Neuronal stem cell (in vitro differentiated cells): ENCODE results near the gene C6orf132.

ENCODE experiments used
- DNase-seq: peaks from one replicate; pipeline ENCODE4 v3.0.0-alpha.2; 2013; ENCODE audit warnings: low spot score
- H2AFZ ChIP-seq: one replicate; pipeline ENCODE4 v1.6.1; 2013; ENCODE audit warnings: mild to moderate bottlenecking, low read length, inconsistent platforms
- H2AK5ac ChIP-seq: 2 replicates; pipeline ENCODE4 v1.6.1; 2013; ENCODE audit warnings: low read depth, mild to moderate bottlenecking, inconsistent platforms, low read length, moderate library complexity, mixed read lengths
- H2BK120ac ChIP-seq: 2 replicates; pipeline ENCODE4 v1.6.1; 2013; ENCODE audit warnings: low read depth, mild to moderate bottlenecking, inconsistent platforms, low read length, moderate library complexity, mixed read lengths
- H2BK12ac ChIP-seq: one replicate; pipeline ENCODE4 v1.6.1; 2013; ENCODE audit warnings: low read length, inconsistent platforms
- H2BK15ac ChIP-seq: 2 replicates; pipeline ENCODE4 v1.6.1; 2013; ENCODE audit warnings: mild to moderate bottlenecking, low read length, inconsistent platforms, mixed read lengths
- H2BK5ac ChIP-seq: one replicate; pipeline ENCODE4 v1.6.1; 2013; ENCODE audit warnings: inconsistent platforms, mild to moderate bottlenecking, low read length, moderate library complexity
- H3K14ac ChIP-seq: one replicate; pipeline ENCODE4 v1.6.1; 2013; ENCODE audit warnings: low read length, inconsistent platforms
- H3K18ac ChIP-seq: 2 replicates; pipeline ENCODE4 v1.6.1; 2013; ENCODE audit warnings: low read length, inconsistent platforms
- H3K23ac ChIP-seq: 2 replicates; pipeline ENCODE4 v1.6.1; 2013; ENCODE audit warnings: low read depth, mild to moderate bottlenecking, mixed read lengths, low read length, inconsistent platforms; ENCODE audit not compliant: poor library complexity
- H3K27ac ChIP-seq: replicated peaks from 3 replicates; pipeline ENCODE4 v1.5.1; 2013; ENCODE audit warnings: low read length, inconsistent platforms
- H3K27me3 ChIP-seq, 3 experiments: 2 replicates each; pipeline ENCODE4 v1.6.1; 2013; ENCODE audit warnings: low read length in 3 of 3, mild to moderate bottlenecking in 2 of 3, inconsistent platforms in 1 of 3, low read depth in 1 of 3, mixed read lengths in 1 of 3, moderate library complexity in 1 of 3; ENCODE audit not compliant: control insufficient read depth in 3 of 3, insufficient read depth in 3 of 3
- H3K36me3 ChIP-seq, 2 donors: replicated peaks in 1 of 2; 2 replicates each; pipeline ENCODE4 v1.6.1; 2013; ENCODE audit warnings: low read length in 2 of 2; ENCODE audit not compliant: control insufficient read depth in 2 of 2, insufficient read depth in 2 of 2
- H3K4ac ChIP-seq: 2 replicates; pipeline ENCODE4 v1.6.1; 2013; ENCODE audit warnings: inconsistent platforms, mild to moderate bottlenecking, low read length, moderate library complexity
- H3K4me1 ChIP-seq, 2 donors: 1 replicate in 1 of 2; 2 replicates in 1 of 2; pipeline ENCODE4 v1.6.1; 2013; ENCODE audit warnings: low read length in 2 of 2, low read depth in 1 of 2; ENCODE audit not compliant: control insufficient read depth in 2 of 2, insufficient read depth in 1 of 2
- H3K4me2 ChIP-seq: one replicate; pipeline ENCODE4 v1.6.1; 2013; ENCODE audit warnings: mild to moderate bottlenecking, low read length, inconsistent platforms; ENCODE audit not compliant: insufficient read depth, poor library complexity, severe bottlenecking
- H3K4me3 ChIP-seq, 2 donors: 2 replicates each; pipeline ENCODE4 v1.5.1; 2013; ENCODE audit warnings: low read length in 2 of 2, mild to moderate bottlenecking in 2 of 2, inconsistent platforms in 1 of 2, moderate library complexity in 1 of 2
- H3K79me1 ChIP-seq: one replicate; pipeline ENCODE4 v1.6.1; 2013; ENCODE audit warnings: low read depth, mild to moderate bottlenecking, inconsistent platforms, low read length, moderate library complexity
- H3K9ac ChIP-seq: one replicate; pipeline ENCODE4 v1.6.1; 2013; ENCODE audit warnings: mild to moderate bottlenecking, low read depth, low read length, inconsistent platforms; ENCODE audit not compliant: poor library complexity
- H3K9me3 ChIP-seq, 2 donors: replicated peaks in 1 of 2; 2 replicates each; pipeline versions ENCODE3 to v1.6.1; 2013; ENCODE audit warnings: low read length in 2 of 2, mild to moderate bottlenecking in 2 of 2, inconsistent platforms in 1 of 2, low read depth in 1 of 2, mixed read lengths in 1 of 2, moderate library complexity in 1 of 2; ENCODE audit not compliant: control insufficient read depth in 2 of 2, insufficient read depth in 1 of 2
- H4K8ac ChIP-seq: one replicate; pipeline ENCODE4 v1.6.1; 2013; ENCODE audit warnings: low read depth, mild to moderate bottlenecking, inconsistent platforms, low read length, moderate library complexity
- H4K91ac ChIP-seq: one replicate; pipeline ENCODE4 v1.6.1; 2013; ENCODE audit warnings: low read length, low read depth, mild to moderate bottlenecking, inconsistent platforms; ENCODE audit not compliant: poor library complexity
- WGBS, 2 donors: extraction: QIAGEN DNeasy Blood & Tissue Kit; methylation state at CpG; one replicate each; pipeline ENCODE4 v1.1.7; 2013; ENCODE audit warnings: missing lambda C conversion rate in 2 of 2, mixed read lengths in 1 of 2; ENCODE audit not compliant: insufficient read length in 2 of 2, insufficient replicate concordance in 1 of 2; ENCODE audit errors: extremely low coverage in 2 of 2; 5-methylcytosine and 5-hydroxymethylcytosine counted together

The C6orf132 gene

GRCh38 chr6:42138630-42139619, 3.5 kb downstream of the C6orf132 start:
- Histone ChIP-seq H2BK12ac (no peak overlapping the region), H3K27ac (peak overlapping the region; percentile 72), H3K14ac (no peak overlapping the region), H2AK5ac (peak overlapping the region; percentile 51), H3K36me3 (no peaks in the 10 kb centered on the region), H4K91ac (no peak overlapping the region), H3K9me3 (no peaks in the 10 kb centered on the region), H3K4me3 (no peak overlapping the region), H4K8ac (no peak overlapping the region), H3K18ac (peak overlapping the region; percentile 63), H3K4me1 (peaks cover 31 to 36% of the 10 kb centered on the region in 2 donors), H2AFZ (peak overlapping the region; percentile 23), H2BK15ac (no peak overlapping the region), H3K4ac (no peak overlapping the region), H3K9ac (no peak overlapping the region), H3K4me2 (peak overlapping the region; percentile 12), H3K27me3 (peaks cover 7 to 45% (median 35%) of the 10 kb centered on the region in 3 experiments), H2BK120ac (no peak overlapping the region), H3K23ac (no peak overlapping the region), H2BK5ac (no peak overlapping the region), H3K79me1 (no peaks in the 10 kb centered on the region)
- DNase-seq, result peak; percentile 58
- WGBS, 2 donors, result no CpG with 5 or more reads among the region's 9 CpGs

DNA sequence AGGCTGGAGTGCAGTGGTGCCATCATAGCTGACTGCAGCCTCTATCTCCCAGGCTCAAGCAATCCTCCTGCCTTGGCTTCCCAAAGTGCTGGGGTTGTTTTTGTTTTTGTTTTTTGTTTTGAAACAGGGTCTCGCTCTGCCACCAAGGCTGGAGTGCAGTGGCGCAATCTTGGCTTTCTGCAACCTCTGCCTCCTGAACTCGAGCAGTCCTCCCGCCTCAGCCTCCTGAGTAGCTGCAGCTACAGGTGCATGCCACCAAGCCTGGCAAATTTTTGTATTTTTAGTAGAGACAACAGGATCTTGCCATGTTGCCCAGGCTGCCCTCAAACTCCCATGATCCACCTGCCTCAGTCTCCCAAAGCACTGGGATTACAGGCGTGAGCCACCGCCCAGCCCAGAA, 4.2 kb downstream of the C6orf132 start:
- peaks cover 7 to 38% (median 30%) of the 10 kb centered on the region in 3 experiments for H3K27me3 ChIP-seq
- no peak overlapping the region for H3K4me3 ChIP-seq
- no peak overlapping the region for H3K14ac ChIP-seq
- H3K9ac ChIP-seq, result no peak overlapping the region
- peak overlapping the region; percentile 51 for H2AK5ac ChIP-seq
- DNase-seq, result no peak
- no CpG with 5 or more reads among the region's 6 CpGs for WGBS, 2 donors
- H3K4me1 ChIP-seq, result peaks cover 31 to 37% of the 10 kb centered on the region in 2 donors
- H3K9me3 ChIP-seq, result no peaks in the 10 kb centered on the region
- no peak overlapping the region for H2BK5ac ChIP-seq
- no peak overlapping the region for H2AFZ ChIP-seq
- peak overlapping the region; percentile 76 for H3K18ac ChIP-seq
- H3K23ac ChIP-seq, result no peak overlapping the region
- H3K27ac ChIP-seq, result peak overlapping the region; percentile 43
- H3K4ac ChIP-seq, result no peak overlapping the region
- H2BK12ac ChIP-seq, result no peak overlapping the region
- H3K79me1 ChIP-seq, result no peaks in the 10 kb centered on the region
- no peak overlapping the region for H4K8ac ChIP-seq
- H3K4me2 ChIP-seq, result peak overlapping the region; percentile 12
- H3K36me3 ChIP-seq, result no peaks in the 10 kb centered on the region
- H2BK15ac ChIP-seq, result no peak overlapping the region
- H4K91ac ChIP-seq, result no peak overlapping the region
- no peak overlapping the region for H2BK120ac ChIP-seq

DNA sequence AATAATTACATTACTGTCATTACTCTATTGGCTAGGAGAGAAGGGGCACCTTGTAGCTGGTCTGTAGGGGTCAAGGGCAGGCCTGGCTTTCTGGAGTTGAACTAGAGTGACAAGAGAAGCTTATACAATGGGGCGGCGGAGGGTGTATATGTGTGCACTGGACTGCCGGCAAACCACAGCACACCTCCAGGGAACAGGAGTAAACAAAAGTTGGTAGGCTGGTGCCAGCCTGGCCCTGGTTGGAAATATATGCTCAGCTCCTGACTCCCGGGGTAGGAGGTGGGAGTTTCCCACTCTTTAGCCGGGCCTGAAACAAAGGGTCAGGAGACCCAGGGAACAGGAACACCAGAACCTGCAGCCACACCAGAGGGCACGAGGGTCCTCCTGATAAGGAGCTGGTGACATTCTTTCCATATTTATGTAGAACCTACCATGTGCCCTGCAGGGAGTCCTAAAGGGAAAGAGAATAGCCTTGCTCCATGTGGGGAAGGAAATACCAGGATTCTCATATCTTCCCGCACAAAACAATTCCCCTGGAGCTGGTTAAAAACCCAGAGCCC, 5.1 kb downstream of the C6orf132 start:
- H2BK5ac ChIP-seq, result peak overlapping the region; percentile 3
- no peak for DNase-seq

More for the DNA sequence above, 5.1 kb downstream of the C6orf132 start:
- H3K4me1 ChIP-seq, result peaks cover 30 to 33% of the 10 kb centered on the region in 2 donors
- peak overlapping the region; percentile 42 for H3K4me2 ChIP-seq
- no CpG with 5 or more reads among the region's 7 CpGs for WGBS, 2 donors
- no peak overlapping the region for H3K23ac ChIP-seq
- no peak overlapping the region for H2AK5ac ChIP-seq
- H3K18ac ChIP-seq, result peak overlapping the region; percentile 33
- H3K9ac ChIP-seq, result no peak overlapping the region
- H2AFZ ChIP-seq, result peak overlapping the region; percentile 89
- no peak overlapping the region for H3K14ac ChIP-seq
- H3K36me3 ChIP-seq, result no peaks in the 10 kb centered on the region
- H3K9me3 ChIP-seq, result no peaks in the 10 kb centered on the region
- no peak overlapping the region for H2BK120ac ChIP-seq
- no peak overlapping the region for H2BK15ac ChIP-seq
- H4K8ac ChIP-seq, result no peak overlapping the region
- no peak overlapping the region for H3K4ac ChIP-seq
- peak overlapping the region; percentile 86 for H2BK12ac ChIP-seq
- no peak overlapping the region for H4K91ac ChIP-seq
- no peaks in the 10 kb centered on the region for H3K79me1 ChIP-seq
- H3K4me3 ChIP-seq, result peak overlapping the region in 1 of 2 donors; percentile 31
- peak overlapping the region; percentile 71 for H3K27ac ChIP-seq
- peaks cover 2 to 29% (median 22%) of the 10 kb centered on the region in 3 experiments for H3K27me3 ChIP-seq
